CD14-positive monocyte (primary cell): ENCODE measurements around the gene METTL24. TPM values are rescaled to one million over a fixed set of nuclear protein-coding genes. Genes with fewer than 3 reads are reported as not detected.

ENCODE experiments used
- DNase-seq, 3 donors: peaks; one replicate each; pipeline ENCODE4 v3.0.0-alpha.2; 2011 to 2022
- H2AFZ ChIP-seq: 2 replicates; pipeline ENCODE4 v1.6.0; 2012; ENCODE audit warnings: mild to moderate bottlenecking, low read depth, low read length, inconsistent platforms; ENCODE audit not compliant: insufficient read depth, poor library complexity, severe bottlenecking
- H3K27ac ChIP-seq, 2 donors: 1 replicate in 1 of 2; 2 replicates in 1 of 2; pipeline ENCODE4 v1.5.1; 2012 to 2013; ENCODE audit warnings: low read length in 2 of 2, control low read depth in 1 of 2, inconsistent platforms in 1 of 2, low read depth in 1 of 2, mild to moderate bottlenecking in 1 of 2
- H3K27me3 ChIP-seq, 2 donors: one replicate each; pipeline versions ENCODE4 v1.6.0 to v1.6.1; 2011 to 2013; ENCODE audit warnings: low read length in 2 of 2; ENCODE audit not compliant: control insufficient read depth in 2 of 2, insufficient read depth in 2 of 2
- H3K36me3 ChIP-seq, 2 donors: replicated peaks in 1 of 2; 1 replicate in 1 of 2; 2 replicates in 1 of 2; pipeline versions ENCODE4 v1.5.1 to v1.6.1; 2012 to 2013; ENCODE audit warnings: low read length in 2 of 2, control low read depth in 1 of 2, inconsistent platforms in 1 of 2, mild to moderate bottlenecking in 1 of 2; ENCODE audit not compliant: insufficient read depth in 2 of 2, control insufficient read depth in 1 of 2
- H3K4me1 ChIP-seq, 2 donors: 1 replicate in 1 of 2; 2 replicates in 1 of 2; pipeline versions ENCODE4 v1.5.1 to v1.6.1; 2012 to 2013; ENCODE audit warnings: low read length in 2 of 2, control low read depth in 1 of 2, inconsistent platforms in 1 of 2, mild to moderate bottlenecking in 1 of 2, moderate library complexity in 1 of 2; ENCODE audit not compliant: insufficient read depth in 2 of 2, control insufficient read depth in 1 of 2
- H3K4me2 ChIP-seq: replicated peaks from 2 replicates; pipeline ENCODE3; 2012; ENCODE audit warnings: low read length, moderate library complexity, mild to moderate bottlenecking; ENCODE audit not compliant: poor library complexity, severe bottlenecking; ENCODE audit errors: extremely low read depth
- H3K4me3 ChIP-seq, 3 experiments: fragments of 200-600 bp in 1 of 3; sonication (generic) in 1 of 3; replicated peaks in 1 of 3; 1 replicate in 2 of 3; 2 replicates in 1 of 3; pipeline ENCODE4 v1.5.1; 2011 to 2013; ENCODE audit warnings: low read length in 3 of 3, mild to moderate bottlenecking in 3 of 3, control low read depth in 2 of 3, low read depth in 2 of 3, inconsistent platforms in 1 of 3, moderate library complexity in 1 of 3
- H3K79me2 ChIP-seq: 2 replicates; pipeline ENCODE4 v1.6.0; 2012; ENCODE audit warnings: mild to moderate bottlenecking, control low read depth, inconsistent platforms, low read length, moderate library complexity; ENCODE audit not compliant: insufficient read depth
- H3K9ac ChIP-seq: 2 replicates; pipeline ENCODE4 v1.6.0; 2017; ENCODE audit warnings: low read length, mild to moderate bottlenecking; ENCODE audit not compliant: insufficient read depth, poor library complexity, severe bottlenecking
- H3K9me3 ChIP-seq, 2 donors: replicated peaks in 1 of 2; 1 replicate in 1 of 2; 2 replicates in 1 of 2; pipeline versions ENCODE4 v1.5.1 to v1.6.1; 2012 to 2013; ENCODE audit warnings: low read length in 2 of 2, control low read depth in 1 of 2; ENCODE audit not compliant: control insufficient read depth in 1 of 2, insufficient read depth in 1 of 2
- H4K20me1 ChIP-seq: 2 replicates; pipeline ENCODE4 v1.6.0; 2012; ENCODE audit warnings: mild to moderate bottlenecking, low read length, control low read depth, moderate library complexity; ENCODE audit not compliant: insufficient read depth
- H3K27ac Mint-ChIP-seq, 7 donors: one replicate each; pipeline ENCODE4 v1.8.0; 2020; ENCODE audit warnings: mild to moderate bottlenecking in 7 of 7, mixed read lengths in 7 of 7, moderate library complexity in 6 of 7, inconsistent platforms in 2 of 7
- H3K27me3 Mint-ChIP-seq, 3 donors: one replicate each; pipeline ENCODE4 v1.8.0; 2021 to 2022; ENCODE audit warnings: low read depth in 3 of 3, mild to moderate bottlenecking in 3 of 3, mixed read lengths in 3 of 3, moderate library complexity in 3 of 3, inconsistent platforms in 1 of 3
- H3K36me3 Mint-ChIP-seq, 2 donors: one replicate each; pipeline ENCODE4 v1.8.0; 2020; ENCODE audit warnings: mixed read lengths in 2 of 2, inconsistent platforms in 1 of 2, mild to moderate bottlenecking in 1 of 2
- H3K4me1 Mint-ChIP-seq: one replicate; pipeline ENCODE4 v1.8.0; 2020; ENCODE audit warnings: mild to moderate bottlenecking, mixed read lengths
- H3K4me3 Mint-ChIP-seq, 2 donors: one replicate each; pipeline ENCODE4 v1.8.0; 2020; ENCODE audit warnings: mild to moderate bottlenecking in 2 of 2, mixed read lengths in 2 of 2, moderate library complexity in 1 of 2
- H3K9me3 Mint-ChIP-seq, 7 donors: one replicate each; pipeline ENCODE4 v1.8.0; 2020 to 2022; ENCODE audit warnings: mixed read lengths in 7 of 7, mild to moderate bottlenecking in 6 of 7, moderate library complexity in 6 of 7, inconsistent platforms in 2 of 7
- CTCF ChIP-seq: fragments of 200-600 bp; IDR thresholded peaks from one replicate; pipeline ENCODE4 v1.8.0; 2022; ENCODE audit warnings: antibody characterized with exemption, mild to moderate bottlenecking
- WGBS: methylation state at CpG from one replicate; pipeline ENCODE4 v1.1.5; 2013; ENCODE audit warnings: missing lambda C conversion rate; ENCODE audit not compliant: insufficient coverage; 5-methylcytosine and 5-hydroxymethylcytosine counted together
- intact Hi-C, 2 donors: fragments of 100-400 bp; cut with micrococcal nuclease; formaldehyde crosslinking; loops; one replicate each; pipeline versions ENCODE4 v1.15.0 to v1.15.1; 2023
- polyA plus RNA-seq, 3 donors: library from polyadenylated mRNA; depleted of rRNA in 1 of 3; unstranded in 2 of 3; stranded (reverse) in 1 of 3; fragments of 300-500 nt in 2 of 3; fragments of >200 nt in 1 of 3; fragmentation: Illumina TruSeq in 2 of 3; gene quantifications; 1 replicate in 2 of 3; 2 replicates in 1 of 3; pipeline ENCODE4 v1.2.3, GENCODE V29; 2012 to 2021

The METTL24 gene
- polyA plus RNA-seq, 3 donors: not detected

GRCh38 chr6:110399219-110400071, 41.3 kb upstream of the METTL24 start:
- Histone ChIP-seq H4K20me1 (no peaks in the 10 kb centered on the region), H3K9me3 (no peaks in the 10 kb centered on the region), H3K9ac (peak overlapping the region; percentile 73), H3K27me3 (no peaks in the 10 kb centered on the region), H3K27ac (peak overlapping the region in 1 of 2 donors; percentile 16), H3K36me3 (no peaks in the 10 kb centered on the region), H2AFZ (peak overlapping the region; percentile 91), H3K4me2 (peak overlapping the region; percentile 79), H3K4me1 (peaks cover 3 to 5% of the 10 kb centered on the region in 2 donors), H3K4me3 (peak overlapping the region; percentile 42 to 80 (median 45)), H3K79me2 (no peaks in the 10 kb centered on the region)
- peak in 1 of 3 donors; percentile 16 for DNase-seq
- intact Hi-C loops: loop anchor here in 1 of 2 donors (10.0 kb wide), 1 partner anchor 365 kb away; no protein-coding TSS in a partner anchor
- WGBS: 55% methylated on average over 34 of the region's 43 CpGs
- Mint-ChIP-seq H3K4me3 (peak overlapping the region; percentile 77 to 85), H3K9me3 (peaks cover 0 to 2% (median 0%) of the 10 kb centered on the region in 7 donors), H3K27me3 (peaks cover 0 to 2% (median 2%) of the 10 kb centered on the region in 3 donors), H3K27ac (peak overlapping the region in 1 of 7 donors; percentile 64), H3K4me1 (peaks cover 14% of the 10 kb centered on the region), H3K36me3 (peaks cover 13 to 16% of the 10 kb centered on the region in 2 donors)
- no peak for TF ChIP-seq CTCF

GRCh38 chr6:110398778-110399177, 40.6 kb upstream of the METTL24 start:
- H3K36me3 Mint-ChIP-seq: peaks cover 11 to 14% of the 10 kb centered on the region in 2 donors
- peaks cover 13% of the 10 kb centered on the region for H3K4me1 Mint-ChIP-seq
- Histone ChIP-seq H4K20me1 (no peaks in the 10 kb centered on the region), H3K27me3 (no peaks in the 10 kb centered on the region), H3K9me3 (no peaks in the 10 kb centered on the region), H3K9ac (no peak overlapping the region), H3K27ac (no peak overlapping the region), H3K4me3 (no peak overlapping the region), H2AFZ (peak overlapping the region; percentile 23), H3K79me2 (no peaks in the 10 kb centered on the region), H3K4me1 (peaks cover 3 to 5% of the 10 kb centered on the region in 2 donors), H3K36me3 (no peaks in the 10 kb centered on the region), H3K4me2 (no peak overlapping the region)
- H3K4me3 Mint-ChIP-seq: peak overlapping the region in 1 of 2 donors; percentile 17
- H3K9me3 Mint-ChIP-seq: peaks cover 0 to 2% (median 0%) of the 10 kb centered on the region in 7 donors
- no peak for DNase-seq
- 80% methylated on average over 2 of the region's 4 CpGs for WGBS
- TF ChIP-seq CTCF: no peak
- intact Hi-C loops: loop anchor here in 1 of 2 donors (10.0 kb wide), 1 partner anchor 364 kb away; no protein-coding TSS in a partner anchor
- H3K27ac Mint-ChIP-seq: peak overlapping the region in 1 of 7 donors; percentile 8
- peaks cover 0 to 2% (median 2%) of the 10 kb centered on the region in 3 donors for H3K27me3 Mint-ChIP-seq
